K562 (cell line): Measurements from ENCODE around the gene DEF6. TPM values are rescaled to one million over a fixed set of nuclear protein-coding genes. Genes with fewer than 3 reads are reported as not detected.

Experiments used
- C11orf30 ChIP-seq: fragments of 450-650 bp; IDR thresholded peaks from 2 replicates; pipeline ENCODE4 v1.6.1; 2016; ENCODE audit warnings: low read depth, mild to moderate bottlenecking
- CBFA2T2 ChIP-seq: fragments of 450-650 bp; conservative IDR thresholded peaks from 2 replicates; pipeline ENCODE4 v1.6.1; 2017; ENCODE audit warnings: mild to moderate bottlenecking
- FOXK1 ChIP-seq: sonication (generic); formaldehyde crosslinking; IDR thresholded peaks from 2 replicates; pipeline ENCODE4 v1.8.0; 2022; ENCODE audit warnings: missing genetic modification reagents, mild to moderate bottlenecking, borderline replicate concordance
- FOXM1 ChIP-seq, 2 experiments: fragments of 450-650 bp in 1 of 2; sonication (generic) in 1 of 2; formaldehyde crosslinking in 1 of 2; IDR thresholded peaks; 2 replicates each; pipeline versions ENCODE4 v1.6.1 to v1.9.0; 2017 to 2022; ENCODE audit warnings: low read depth in 2 of 2, mild to moderate bottlenecking in 2 of 2, missing genetic modification reagents in 1 of 2, moderate library complexity in 1 of 2
- KAT2B ChIP-seq: IDR thresholded peaks from one replicate; pipeline ENCODE4 v1.6.1; 2012; ENCODE audit warnings: low read depth, mild to moderate bottlenecking, control low read depth, inconsistent platforms, low read length, moderate library complexity
- L3MBTL2 ChIP-seq: fragments of 450-650 bp; IDR thresholded peaks from 2 replicates; pipeline ENCODE4 v1.6.1; 2016; ENCODE audit warnings: mild to moderate bottlenecking, moderate library complexity
- MCM3 ChIP-seq: fragments of 450-650 bp; IDR thresholded peaks from 2 replicates; pipeline ENCODE4 v1.6.1; 2016
- PCBP2 ChIP-seq: fragments of 200-400 bp; formaldehyde crosslinking; IDR thresholded peaks from 2 replicates; pipeline ENCODE4 v1.6.1; 2018; ENCODE audit warnings: low read length, low read depth, mild to moderate bottlenecking, moderate library complexity; ENCODE audit not compliant: poor library complexity, severe bottlenecking
- POLR2AphosphoS5 ChIP-seq: IDR thresholded peaks from 2 replicates; pipeline ENCODE4 v1.6.1; 2011; ENCODE audit warnings: mild to moderate bottlenecking, low read depth, low read length, moderate library complexity; ENCODE audit not compliant: control insufficient read depth, insufficient read depth
- PTBP1 ChIP-seq: fragments of 200-400 bp; formaldehyde crosslinking; IDR thresholded peaks from 2 replicates; pipeline ENCODE4 v1.6.1; 2017; ENCODE audit warnings: low read depth, low read length
- RBM14 ChIP-seq: fragments of 200-400 bp; formaldehyde crosslinking; IDR thresholded peaks from 2 replicates; pipeline ENCODE4 v1.6.1; 2018; ENCODE audit warnings: low read depth, mild to moderate bottlenecking, low read length, moderate library complexity, borderline replicate concordance; ENCODE audit not compliant: insufficient read depth
- SRSF9 ChIP-seq: fragments of 200-400 bp; formaldehyde crosslinking; IDR thresholded peaks from 2 replicates; pipeline ENCODE4 v1.6.1; 2017; ENCODE audit warnings: low read depth, low read length, borderline replicate concordance
- TEAD1 ChIP-seq, 2 experiments: fragments of 450-650 bp in 1 of 2; sonication (generic) in 1 of 2; formaldehyde crosslinking; IDR thresholded peaks; 2 replicates each; pipeline versions ENCODE4 v1.4.0 to v1.8.0; 2020 to 2022; ENCODE audit warnings: mild to moderate bottlenecking in 2 of 2, missing genetic modification reagents in 1 of 2
- ZBTB7A ChIP-seq: IDR thresholded peaks from 2 replicates; pipeline ENCODE4 v1.6.1; 2011; ENCODE audit warnings: low read depth, mild to moderate bottlenecking, low read length, moderate library complexity, borderline replicate concordance; ENCODE audit not compliant: control insufficient read depth
- ZNF165 ChIP-seq: fragments of 250-450 bp; sonication (Bioruptor Pico); IDR thresholded peaks from 2 replicates; pipeline ENCODE4 v1.4.0; 2020; ENCODE audit warnings: borderline replicate concordance
- ZNF197 ChIP-seq: fragments of 200-800 bp; sonication (Bioruptor generic); IDR thresholded peaks from 2 replicates; pipeline ENCODE4 v1.6.1; 2016; ENCODE audit warnings: low read depth, missing genetic modification characterization, missing compliant biosample characterization
- ZNF232 ChIP-seq: sonication (generic); formaldehyde crosslinking; IDR thresholded peaks from 2 replicates; pipeline ENCODE4 v1.8.0; 2022; ENCODE audit warnings: mild to moderate bottlenecking, missing genetic modification reagents
- ZNF408 ChIP-seq: fragments of 250-450 bp; sonication (Bioruptor Pico); IDR thresholded peaks from 2 replicates; pipeline ENCODE4 v1.4.0; 2020; ENCODE audit warnings: low read depth, mild to moderate bottlenecking, moderate library complexity
- ZNF436 ChIP-seq: fragments of 250-450, 450-650 bp; sonication (Bioruptor Pico); formaldehyde crosslinking; IDR thresholded peaks from 2 replicates; pipeline ENCODE4 v1.7.0; 2020; ENCODE audit warnings: mild to moderate bottlenecking
- polyA plus RNA-seq, 8 experiments: library from polyadenylated mRNA; depleted of rRNA in 4 of 8; stranded (reverse) in 5 of 8; unstranded in 3 of 8; fragments of >200 nt; fragmentation: Nextera tagmentation in 2 of 8; fragmentation: Illumina TruSeq in 1 of 8; extraction: Ambion mirVana in 2 of 8; extraction: Trizol in 1 of 8; gene quantifications; 2 replicates each; pipeline versions ENCODE4 v1.2.1 to v1.2.3, GENCODE V29; 2011 to 2014; ENCODE audit warnings: inconsistent platforms in 1 of 8, missing spikeins in 1 of 8
- total RNA-seq, 7 experiments: library from RNA; depleted of rRNA in 6 of 7; stranded (reverse); fragments of >200 nt in 6 of 7; fragmentation: Illumina TruSeq in 2 of 7; extraction: Trizol in 2 of 7; gene quantifications; 2 replicates each; pipeline versions ENCODE4 v1.2.1 to v1.2.3, GENCODE V29; 2011 to 2021; ENCODE audit warnings: low replicate concordance in 1 of 7
- TF ChIP-seq, protein P1 (sequence below): IDR thresholded peaks from 2 replicates; pipeline ENCODE4 v1.6.1; 2012; ENCODE audit warnings: low read depth, low read length, improper control_type of control experiment, borderline replicate concordance
- TF ChIP-seq, protein P2 (sequence below): sonication (generic); formaldehyde crosslinking; IDR thresholded peaks from 2 replicates; pipeline ENCODE4 v1.9.0; 2022; ENCODE audit warnings: mild to moderate bottlenecking, missing genetic modification reagents
- TF ChIP-seq, protein P3 (sequence below): fragments of 450-650 bp; IDR thresholded peaks from 2 replicates; pipeline ENCODE4 v1.6.1; 2016
- TF ChIP-seq, protein P4 (sequence below): fragments of 250-450 bp; sonication (Bioruptor Pico); IDR thresholded peaks from 2 replicates; pipeline ENCODE4 v1.8.0; 2021; ENCODE audit warnings: moderate library complexity, mild to moderate bottlenecking, inconsistent platforms

The DEF6 gene
- total and polyA plus RNA-seq, 9 of the 15 experiments (the other 6 are each of a cell fraction or from before 2014, with no cell fraction given) = 1.3 to 44.6 (median 22.7) TPM

DNA sequence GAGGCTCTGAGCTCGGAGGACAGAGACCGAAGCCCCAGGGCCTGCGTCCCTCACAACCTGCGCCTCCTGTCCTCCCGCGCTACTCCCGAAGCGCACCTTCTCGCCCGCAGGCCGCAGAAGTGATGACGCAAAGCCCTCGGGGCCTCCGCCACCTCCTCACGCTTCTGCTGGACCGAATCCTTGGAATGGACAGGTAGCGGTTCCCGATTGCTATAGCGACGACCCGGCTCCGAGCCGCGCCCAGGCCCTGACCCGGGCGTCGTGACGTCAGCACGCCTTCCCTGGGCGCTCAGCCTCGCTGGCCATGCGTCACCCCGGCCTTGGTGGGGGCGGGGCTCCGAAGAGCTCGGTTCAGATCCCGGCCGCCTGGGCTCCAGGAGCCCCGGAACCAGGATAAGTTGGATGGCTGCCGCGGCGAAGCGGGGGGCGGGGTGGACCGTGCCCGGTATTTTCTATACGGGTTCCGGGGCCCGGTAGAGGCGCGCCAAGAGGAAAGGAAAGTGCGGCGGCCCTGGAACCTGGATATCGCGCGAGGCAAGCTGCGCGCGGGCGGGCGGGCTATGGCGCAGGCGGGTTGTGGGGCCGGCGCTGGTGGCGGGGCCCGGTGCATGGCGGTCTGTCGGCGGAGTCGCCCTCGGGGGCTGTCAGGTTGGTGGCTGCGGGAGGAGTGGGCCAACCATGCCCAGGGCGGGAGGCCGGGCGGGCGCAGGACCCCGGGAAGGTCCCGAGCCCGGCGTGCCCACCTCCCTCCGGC, 38.2 kb upstream of the DEF6 start, which contains the start of gene ZNF76 (continued):
- TF ChIP-seq SRSF9 (no peak), PCBP2 (peak; percentile 88), ZBTB7A (peak; percentile 7), ZNF165 (no peak), POLR2AphosphoS5 (no peak; the same call in none of the 2 replicates), ZNF197 (CRISPR knock-in tag) (0 out of 2 replicates have a peak, but pooled peaks have one; percentile 33), L3MBTL2 (peak; percentile 82), ZNF408 (CRISPR knock-in tag) (no peak), PTBP1 (no peak), FOXM1 (IDR thresholded peaks at IDR 0.05; ENCODE audit: low read depth) (no peak), FOXM1 (CRISPR knock-in tag; IDR thresholded peaks at IDR 0.05; ENCODE audit: low read depth) (no peak; the same call in 1 of the 2 replicates), ZNF232 (CRISPR knock-in tag) (no peak; the same call in 1 of the 2 replicates), RBM14 (no peak), C11orf30 (0 out of 2 replicates have a peak, but pooled peaks have one; percentile 44), TEAD1 (CRISPR knock-in tag; IDR thresholded peaks at IDR 0.05) (peak; percentile 78 to 97; a peak in 3 of 4 replicates), CBFA2T2 (no peak; the same call in 1 of the 2 replicates), MCM3 (no peak), ZNF436 (no peak), FOXK1 (CRISPR knock-in tag) (no peak), KAT2B (no peak)
- TF ChIP-seq, protein P1, sequence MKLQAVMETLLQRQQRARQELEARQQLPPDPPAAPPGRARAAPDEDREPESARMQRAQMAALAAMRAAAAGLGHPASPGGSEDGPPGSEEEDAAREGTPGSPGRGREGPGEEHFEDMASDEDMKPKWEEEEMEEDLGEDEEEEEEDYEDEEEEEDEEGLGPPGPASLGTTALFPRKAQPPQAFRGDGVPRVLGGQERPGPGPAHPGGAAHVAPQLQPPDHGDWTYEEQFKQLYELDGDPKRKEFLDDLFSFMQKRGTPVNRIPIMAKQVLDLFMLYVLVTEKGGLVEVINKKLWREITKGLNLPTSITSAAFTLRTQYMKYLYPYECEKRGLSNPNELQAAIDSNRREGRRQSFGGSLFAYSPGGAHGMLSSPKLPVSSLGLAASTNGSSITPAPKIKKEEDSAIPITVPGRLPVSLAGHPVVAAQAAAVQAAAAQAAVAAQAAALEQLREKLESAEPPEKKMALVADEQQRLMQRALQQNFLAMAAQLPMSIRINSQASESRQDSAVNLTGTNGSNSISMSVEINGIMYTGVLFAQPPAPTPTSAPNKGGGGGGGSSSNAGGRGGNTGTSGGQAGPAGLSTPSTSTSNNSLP = peak; percentile 59; the same call in 1 of the 2 replicates
- TF ChIP-seq, protein P2, sequence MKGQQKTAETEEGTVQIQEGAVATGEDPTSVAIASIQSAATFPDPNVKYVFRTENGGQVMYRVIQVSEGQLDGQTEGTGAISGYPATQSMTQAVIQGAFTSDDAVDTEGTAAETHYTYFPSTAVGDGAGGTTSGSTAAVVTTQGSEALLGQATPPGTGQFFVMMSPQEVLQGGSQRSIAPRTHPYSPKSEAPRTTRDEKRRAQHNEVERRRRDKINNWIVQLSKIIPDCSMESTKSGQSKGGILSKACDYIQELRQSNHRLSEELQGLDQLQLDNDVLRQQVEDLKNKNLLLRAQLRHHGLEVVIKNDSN (CRISPR knock-in tag) = no peak; the same call in 1 of the 2 replicates
- TF ChIP-seq, protein P3, sequence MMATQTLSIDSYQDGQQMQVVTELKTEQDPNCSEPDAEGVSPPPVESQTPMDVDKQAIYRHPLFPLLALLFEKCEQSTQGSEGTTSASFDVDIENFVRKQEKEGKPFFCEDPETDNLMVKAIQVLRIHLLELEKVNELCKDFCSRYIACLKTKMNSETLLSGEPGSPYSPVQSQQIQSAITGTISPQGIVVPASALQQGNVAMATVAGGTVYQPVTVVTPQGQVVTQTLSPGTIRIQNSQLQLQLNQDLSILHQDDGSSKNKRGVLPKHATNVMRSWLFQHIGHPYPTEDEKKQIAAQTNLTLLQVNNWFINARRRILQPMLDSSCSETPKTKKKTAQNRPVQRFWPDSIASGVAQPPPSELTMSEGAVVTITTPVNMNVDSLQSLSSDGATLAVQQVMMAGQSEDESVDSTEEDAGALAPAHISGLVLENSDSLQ = peak; percentile 57
- TF ChIP-seq, protein P4, sequence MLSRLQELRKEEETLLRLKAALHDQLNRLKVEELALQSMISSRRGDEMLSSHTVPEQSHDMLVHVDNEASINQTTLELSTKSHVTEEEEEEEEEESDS (CRISPR knock-in tag) = no peak
